Psoas muscle (tissue), 8 donors: ENCODE results near the gene RPAP3. TPM values are rescaled to one million over a fixed set of nuclear protein-coding genes. Genes with fewer than 3 reads are reported as not detected.

ENCODE experiments used
- ATAC-seq, 4 donors: fragments of 200-7000 bp; cut with Tn5 transposase; one replicate each; pipeline ENCODE4 v1.9.1; 2020; ENCODE audit warnings: moderate library complexity in 3 of 4, mild to moderate bottlenecking in 2 of 4
- DNase-seq, 2 donors: peaks; one replicate each; pipeline ENCODE4 v3.0.0-alpha.2; 2020
- H3K27ac ChIP-seq: fragments of 200-600 bp; one replicate; pipeline ENCODE4 v1.8.0; 2022
- H3K27me3 ChIP-seq, 3 donors: fragments of 200-600 bp in 1 of 3; one replicate each; pipeline versions ENCODE4 v1.6.1 to v1.8.0; 2013 to 2022; ENCODE audit warnings: low read length in 2 of 3, mild to moderate bottlenecking in 2 of 3, moderate library complexity in 1 of 3; ENCODE audit not compliant: insufficient read depth in 3 of 3
- H3K36me3 ChIP-seq, 2 donors: fragments of 200-600 bp in 1 of 2; one replicate each; pipeline versions ENCODE4 v1.6.1 to v1.8.0; 2013 to 2022; ENCODE audit warnings: low read depth in 1 of 2, mild to moderate bottlenecking in 1 of 2, moderate library complexity in 1 of 2; ENCODE audit not compliant: insufficient read depth in 1 of 2
- H3K4me1 ChIP-seq: fragments of 200-600 bp; one replicate; pipeline ENCODE4 v1.8.0; 2022
- H3K4me3 ChIP-seq: fragments of 200-600 bp; one replicate; pipeline ENCODE4 v1.8.0; 2022; ENCODE audit warnings: mild to moderate bottlenecking
- H3K9me3 ChIP-seq: fragments of 200-600 bp; one replicate; pipeline ENCODE4 v1.8.0; 2022
- CTCF ChIP-seq: fragments of 200-600 bp; IDR thresholded peaks from one replicate; pipeline ENCODE4 v1.8.0; 2022; ENCODE audit warnings: antibody characterized with exemption
- WGBS, 3 donors: extraction: QIAGEN DNeasy Blood & Tissue Kit; methylation state at CpG; one replicate each; pipeline versions ENCODE4 v1.1.6 to v1.1.7; 2013; 5-methylcytosine and 5-hydroxymethylcytosine counted together
- intact Hi-C, 2 donors: fragments of 100-400 bp; cut with DNase I; formaldehyde crosslinking; loops; one replicate each; pipeline versions ENCODE4 v1.11.0 to v1.14.2; 2022
- polyA plus RNA-seq, 3 donors: library from polyadenylated mRNA; stranded (reverse); fragments of 200-250 nt; gene quantifications; one replicate each; pipeline ENCODE4 v1.2.3, GENCODE V29; 2013
- total RNA-seq, 4 donors: library from RNA; stranded (reverse); fragmentation: NEBNext Ultra II Directional in 2 of 4; extraction: Animal tissue kit (Norgen Biotek cat#: 25700) in 2 of 4; gene quantifications; one replicate each; pipeline versions ENCODE4 v1.2.1 to v1.2.4, GENCODE V29; 2021 to 2023
- donor health status: healthy with polysubstance abuse.
- donor health status: DM: no; HTN: no; CAD: no; lungs with moderate emphysema.
- donor health status: Bipolar disorder and iron deficiency.
- donor health status: healthy.
- donor health status: DM: yes; HTN: yes; CAD: no.
- donor health status: DM: no; HTN: no; CAD: no.
- donor health status: DM: no; HTN: no; CAD: no.
- donor health status: DM: yes; HTN: yes; CAD: no.

The RPAP3 gene
- total and polyA plus RNA-seq, 7 donors: 18.8 to 43.2 (median 26.4) TPM

- no peak for DNase-seq
- ATAC-seq: no peak
- Histone ChIP-seq H3K36me3 (peaks cover 0 to 3% of the 10 kb centered on the region in 2 donors), H3K4me3 (no peak overlapping the region), H3K4me1 (peaks cover 1% of the 10 kb centered on the region), H3K27me3 (no peaks in the 10 kb centered on the region), H3K9me3 (no peaks in the 10 kb centered on the region), H3K27ac (no peak overlapping the region)
- TF ChIP-seq CTCF: no peak
- 86 to 93% (median 90%) methylated on average over 4 of the region's 4 CpGs for WGBS, 3 donors
- intact Hi-C loops: no loop called here
Measured at GRCh38 chr12:47747126-47747525, 41.3 kb upstream of the RPAP3 start.

- TF ChIP-seq CTCF: no peak
- Histone ChIP-seq H3K4me1 (no peaks in the 10 kb centered on the region), H3K4me3 (no peak overlapping the region), H3K27me3 (no peaks in the 10 kb centered on the region), H3K27ac (no peak overlapping the region), H3K9me3 (no peaks in the 10 kb centered on the region), H3K36me3 (peaks cover 0 to 3% of the 10 kb centered on the region in 2 donors)
- ATAC-seq (no peak), DNase-seq (no peak)
- 86 to 89% (median 88%) methylated on average over 7 of the region's 7 CpGs for WGBS, 3 donors
- intact Hi-C loops: no loop called here
Measured at GRCh38 chr12:47746523-47746922, 40.7 kb upstream of the RPAP3 start.

- Histone ChIP-seq H3K36me3 (peaks cover 0 to 3% of the 10 kb centered on the region in 2 donors), H3K27me3 (no peaks in the 10 kb centered on the region), H3K9me3 (no peaks in the 10 kb centered on the region), H3K4me3 (no peak overlapping the region), H3K4me1 (no peaks in the 10 kb centered on the region), H3K27ac (no peak overlapping the region)
- 92 to 97% (median 96%) methylated on average over 4 to 5 of the region's 5 CpGs for WGBS, 3 donors
- DNase-seq (no peak), ATAC-seq (no peak)
- intact Hi-C loops: no loop called here
- no peak for TF ChIP-seq CTCF
Measured at GRCh38 chr12:47746073-47746472, 40.2 kb upstream of the RPAP3 start.

- H3K27ac ChIP-seq: no peak overlapping the region
- H3K4me1 ChIP-seq: no peaks in the 10 kb centered on the region
- ATAC-seq (no peak), DNase-seq (no peak)
- H3K36me3 ChIP-seq: no peaks in the 10 kb centered on the region
- H3K27me3 ChIP-seq: no peaks in the 10 kb centered on the region
- 76 to 81% (median 77%) methylated on average over 16 of the region's 16 CpGs for WGBS, 3 donors
- no peak for TF ChIP-seq CTCF
- H3K9me3 ChIP-seq: no peaks in the 10 kb centered on the region
- H3K4me3 ChIP-seq: no peak overlapping the region
- intact Hi-C loops: no loop called here
Measured at GRCh38 chr12:47745485-47746041, 39.7 kb upstream of the RPAP3 start.
